GM04504 (cell line): Measurements from ENCODE around the gene KRT33A.

ENCODE experiments used
- DNase-seq: peaks from one replicate; pipeline ENCODE4 v3.0.0-alpha.2; 2012; ENCODE audit warnings: low read depth

The KRT33A gene

DNA sequence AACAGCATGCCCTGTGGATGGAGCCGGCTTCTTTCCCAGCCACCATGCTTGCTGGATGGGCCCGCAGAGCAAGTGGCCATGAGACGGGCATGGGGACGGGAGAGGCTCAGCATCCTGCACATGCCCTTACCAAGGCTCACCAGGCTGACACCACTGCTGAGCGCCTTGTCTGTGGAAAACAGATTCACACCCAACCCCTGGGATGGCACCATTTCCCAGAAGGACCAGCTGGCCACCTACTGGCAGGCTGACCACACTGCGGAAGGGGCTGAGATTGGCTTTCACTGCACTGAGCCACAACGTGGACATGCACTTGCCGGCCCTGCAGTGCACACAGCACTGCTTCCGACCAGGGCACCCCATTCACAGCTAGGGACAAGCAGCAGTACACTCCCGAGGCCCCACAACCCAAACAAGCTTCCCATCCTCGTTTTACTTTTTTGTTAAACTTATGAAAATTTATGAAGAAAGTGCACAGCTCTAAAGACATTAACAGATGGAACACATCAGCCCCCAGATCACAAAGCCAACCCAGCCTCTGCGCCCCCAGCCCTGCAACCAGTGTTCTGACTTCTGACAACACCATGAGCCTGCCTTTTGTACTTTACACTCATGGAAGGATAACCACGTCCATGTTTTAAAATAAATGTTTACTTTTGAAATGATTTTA is 21.2 kb downstream of the KRT33A start:
- peak; percentile 35 for DNase-seq

DNA sequence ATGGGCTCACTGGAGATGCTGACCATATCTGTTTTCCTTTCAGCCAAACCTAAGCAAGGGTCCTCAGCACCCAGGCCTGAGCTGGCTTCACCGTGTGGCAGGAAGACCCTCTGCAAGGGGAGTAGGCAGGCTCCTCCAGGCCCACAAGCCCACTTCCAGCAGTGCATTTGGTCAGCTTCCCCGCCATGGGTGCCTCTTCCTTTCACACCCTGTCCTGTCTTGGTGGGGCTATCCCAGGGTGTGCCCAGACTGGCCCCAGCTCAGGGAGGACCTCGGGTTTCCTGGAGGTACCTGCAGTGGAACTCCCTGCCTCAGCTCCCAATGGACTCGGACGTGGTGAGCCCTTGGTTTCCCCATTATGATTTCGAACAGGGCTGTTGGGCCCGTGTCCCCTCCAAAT is 22.4 kb downstream of the KRT33A start:
- DNase-seq: no peak

DNA sequence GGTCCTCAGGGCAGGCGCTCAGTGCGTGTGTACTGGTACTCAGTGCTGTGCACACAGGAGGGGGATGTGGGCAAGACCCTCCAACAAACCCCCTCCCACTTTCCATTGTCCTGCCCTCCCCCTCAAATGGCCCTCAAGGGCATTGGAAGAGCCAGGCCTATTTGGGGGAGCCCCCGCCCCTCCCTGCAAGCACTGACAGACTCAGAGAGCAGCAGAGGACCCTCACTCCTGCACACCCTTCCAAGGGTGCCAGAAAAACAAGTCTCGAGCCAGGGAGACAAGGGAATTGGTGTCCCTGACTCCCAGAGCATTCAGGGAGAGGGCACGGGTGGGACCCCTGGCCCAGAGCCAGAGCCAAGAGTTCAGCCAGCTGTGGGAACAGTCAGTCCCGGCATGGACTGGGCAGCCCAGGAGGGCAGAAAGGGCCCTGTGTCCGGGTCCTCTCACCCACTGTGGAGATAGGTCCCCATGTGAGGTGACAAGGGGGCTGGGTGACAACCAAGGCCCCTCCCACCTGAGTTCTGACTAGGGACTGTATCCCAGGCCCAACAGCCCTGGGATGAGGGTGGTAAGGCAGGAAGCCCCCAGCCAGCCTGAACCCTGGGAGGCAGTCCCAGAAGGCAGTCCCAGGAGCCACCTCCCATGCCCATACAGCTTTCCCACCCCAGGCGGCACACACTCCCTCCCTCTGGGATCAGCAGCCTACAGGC is 23.1 kb downstream of the KRT33A start:
- no peak for DNase-seq

DNA sequence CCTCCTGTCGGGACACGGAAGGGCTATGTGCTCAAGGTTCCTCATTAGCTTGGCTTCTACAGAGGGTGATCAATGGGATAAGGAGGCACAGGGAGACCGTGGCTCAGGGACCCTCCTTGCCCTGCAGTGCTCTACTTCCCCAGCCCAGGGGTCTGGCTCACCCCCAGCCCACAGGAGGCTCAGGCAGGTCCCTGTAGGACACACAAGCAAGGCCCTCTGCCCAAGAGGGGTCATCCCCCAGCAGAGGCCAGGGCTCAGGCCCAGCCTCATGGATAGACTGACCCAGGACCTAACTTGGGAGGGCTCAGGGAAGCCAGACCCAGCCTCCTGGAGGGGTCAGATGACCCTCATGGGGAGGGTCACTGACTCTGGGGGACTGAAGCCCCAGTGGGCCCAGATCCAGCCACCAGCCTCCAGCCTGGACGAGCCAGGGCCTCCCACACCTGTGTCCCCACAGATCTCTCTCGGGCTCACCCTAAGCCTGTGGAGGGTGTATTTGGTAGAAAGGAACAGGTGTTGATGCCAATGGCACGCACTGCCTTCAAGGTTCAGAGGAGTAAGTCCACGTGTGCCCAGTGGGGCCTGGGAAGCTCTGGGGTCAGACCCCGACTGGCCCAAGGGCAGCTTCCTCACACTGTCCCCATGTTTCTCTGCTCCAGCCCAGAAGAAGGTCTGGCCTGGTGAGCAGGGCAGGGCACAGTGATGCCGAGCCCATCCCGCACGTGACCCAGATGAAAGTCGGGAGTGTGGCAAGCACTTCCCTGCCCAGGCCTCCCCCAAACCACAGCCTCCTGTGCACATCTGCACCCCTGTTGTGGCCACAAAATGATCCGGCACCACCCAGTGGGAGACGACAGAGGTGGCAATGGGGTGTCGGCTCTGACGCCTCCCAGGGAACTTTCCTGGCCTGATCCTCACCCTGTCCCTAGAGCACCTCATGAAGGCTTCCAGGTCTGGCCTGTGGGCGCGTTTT is 24.2 kb downstream of the KRT33A start:
- DNase-seq: no peak

DNA sequence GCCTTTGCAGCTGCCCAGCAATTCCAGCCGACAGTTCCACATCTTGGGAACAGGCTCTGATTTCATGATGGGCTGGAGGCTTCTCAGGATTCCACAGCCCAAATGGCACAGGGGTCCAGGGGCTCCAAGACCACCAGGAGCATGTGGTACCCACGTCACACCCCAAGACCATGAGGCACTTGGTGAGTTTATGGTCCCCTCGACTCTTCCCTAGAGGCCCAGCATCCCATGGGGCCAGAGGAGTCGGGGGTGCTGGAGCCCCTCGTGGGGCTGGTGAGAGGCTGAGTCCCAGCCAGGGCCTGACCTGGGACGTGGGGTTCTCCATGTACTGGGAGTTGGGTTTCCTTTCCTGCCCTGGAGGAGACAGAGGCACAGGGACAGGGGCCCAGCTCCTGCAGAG is 25.0 kb downstream of the KRT33A start:
- no peak for DNase-seq

DNA sequence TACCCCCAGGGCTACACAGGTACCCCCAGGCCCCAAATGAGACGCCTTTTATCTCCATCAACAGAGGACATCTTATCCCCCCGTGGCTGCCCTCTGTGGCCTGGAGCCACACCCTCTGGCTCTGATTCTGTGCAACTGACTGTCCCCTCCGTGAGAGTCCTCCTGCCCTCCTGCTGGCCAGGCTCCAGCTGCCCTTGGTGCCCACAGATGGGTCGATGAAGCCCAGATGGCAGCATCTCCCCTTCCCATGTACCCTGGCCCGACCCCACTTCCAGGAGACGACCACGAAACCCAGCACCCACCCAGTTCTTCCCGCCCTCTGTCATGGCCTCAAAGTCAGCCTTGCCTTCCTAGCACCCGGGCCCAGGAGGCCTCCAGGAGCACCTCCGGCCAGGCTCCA is 25.5 kb downstream of the KRT33A start:
- DNase-seq: no peak

DNA sequence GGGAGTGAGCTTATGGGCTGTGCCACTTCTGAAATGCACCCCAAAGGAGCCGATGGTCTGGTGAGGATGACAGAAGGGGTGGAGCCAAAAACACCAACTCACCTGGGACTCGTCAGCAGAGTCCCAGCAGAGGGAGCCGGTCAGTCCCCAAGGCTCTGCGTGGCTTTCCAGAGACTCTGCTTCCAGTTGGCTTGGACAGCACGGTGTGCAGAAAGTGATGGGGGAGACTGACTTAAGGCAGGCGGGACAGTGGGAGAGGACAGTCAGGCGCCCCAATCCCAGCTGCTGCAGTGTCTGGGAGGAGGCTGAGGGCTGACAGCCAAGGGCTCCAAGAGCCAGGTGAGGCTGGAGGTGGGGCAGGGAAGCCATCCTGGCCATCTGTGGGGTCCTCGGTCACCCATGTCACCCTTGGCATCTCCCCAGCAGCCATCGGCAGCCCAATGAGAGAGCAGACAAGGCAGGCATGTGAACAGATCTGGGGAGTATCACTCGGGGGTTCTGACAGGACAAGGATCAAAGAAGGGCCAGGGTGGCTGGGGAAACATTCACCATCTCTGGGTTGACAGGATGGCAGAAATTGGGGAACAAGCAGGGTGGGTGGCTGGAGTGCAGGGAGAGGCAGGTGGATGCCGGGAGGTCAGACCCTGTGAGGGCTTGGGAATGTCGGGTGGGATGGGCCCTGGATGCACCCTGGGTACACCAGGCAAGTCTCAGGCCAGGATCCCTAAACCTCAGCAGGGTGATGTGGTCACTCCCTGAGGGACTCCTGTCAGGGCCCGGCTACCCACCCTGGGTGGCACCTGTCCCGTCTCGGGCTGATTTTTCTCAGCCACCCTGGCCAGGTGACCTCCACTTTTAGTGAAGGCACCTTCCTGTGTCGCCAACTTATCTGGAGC is 26.2 kb downstream of the KRT33A start:
- no peak for DNase-seq

DNA sequence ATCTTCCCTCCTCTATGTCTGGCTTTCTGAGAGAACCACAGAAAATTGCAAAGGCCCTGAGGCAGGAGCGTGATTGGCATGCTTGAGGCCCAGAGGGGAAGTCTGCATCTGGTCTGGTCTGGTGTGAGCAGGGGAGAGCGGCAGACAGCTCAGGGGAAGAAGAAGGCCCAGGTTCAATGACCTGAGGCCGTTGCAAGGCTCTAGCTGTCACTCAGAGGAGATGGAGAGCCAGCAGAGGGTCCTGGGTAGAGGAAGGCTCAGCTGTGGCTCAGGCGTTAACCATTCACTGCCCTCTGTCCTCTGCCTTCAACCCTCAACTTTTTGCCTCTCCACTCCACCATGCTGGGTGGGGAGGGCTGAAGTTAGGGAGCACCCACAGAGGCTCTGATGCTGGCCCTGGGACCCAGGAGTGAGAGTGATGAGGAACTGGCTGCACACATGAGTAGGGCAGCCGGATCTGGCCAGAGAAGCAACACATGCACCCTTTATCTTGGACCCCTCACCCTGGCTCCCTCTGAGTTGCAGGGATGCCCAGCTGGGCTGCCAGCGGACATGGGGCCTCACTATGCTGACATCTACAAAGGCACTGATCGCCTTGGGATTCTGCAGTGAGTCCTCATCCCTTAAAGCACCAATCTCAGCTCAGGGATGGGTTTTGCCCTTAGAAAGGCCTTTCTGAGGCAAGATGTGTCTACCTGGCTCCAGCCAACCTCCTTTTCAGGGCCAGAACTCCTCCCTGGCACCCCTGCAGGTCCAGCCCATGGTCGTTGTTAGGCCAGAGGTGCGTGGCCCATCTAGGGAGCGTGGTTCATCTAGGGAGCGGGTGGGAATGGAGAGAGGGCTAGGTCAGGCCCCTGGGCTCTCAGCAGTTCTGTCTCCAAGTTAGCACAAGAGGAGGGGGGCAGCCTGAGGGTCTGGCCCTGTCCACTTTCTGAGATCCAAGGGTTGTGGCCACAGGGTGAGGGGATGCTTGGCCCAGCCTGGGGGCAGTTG is 27.4 kb downstream of the KRT33A start:
- no peak for DNase-seq

DNA sequence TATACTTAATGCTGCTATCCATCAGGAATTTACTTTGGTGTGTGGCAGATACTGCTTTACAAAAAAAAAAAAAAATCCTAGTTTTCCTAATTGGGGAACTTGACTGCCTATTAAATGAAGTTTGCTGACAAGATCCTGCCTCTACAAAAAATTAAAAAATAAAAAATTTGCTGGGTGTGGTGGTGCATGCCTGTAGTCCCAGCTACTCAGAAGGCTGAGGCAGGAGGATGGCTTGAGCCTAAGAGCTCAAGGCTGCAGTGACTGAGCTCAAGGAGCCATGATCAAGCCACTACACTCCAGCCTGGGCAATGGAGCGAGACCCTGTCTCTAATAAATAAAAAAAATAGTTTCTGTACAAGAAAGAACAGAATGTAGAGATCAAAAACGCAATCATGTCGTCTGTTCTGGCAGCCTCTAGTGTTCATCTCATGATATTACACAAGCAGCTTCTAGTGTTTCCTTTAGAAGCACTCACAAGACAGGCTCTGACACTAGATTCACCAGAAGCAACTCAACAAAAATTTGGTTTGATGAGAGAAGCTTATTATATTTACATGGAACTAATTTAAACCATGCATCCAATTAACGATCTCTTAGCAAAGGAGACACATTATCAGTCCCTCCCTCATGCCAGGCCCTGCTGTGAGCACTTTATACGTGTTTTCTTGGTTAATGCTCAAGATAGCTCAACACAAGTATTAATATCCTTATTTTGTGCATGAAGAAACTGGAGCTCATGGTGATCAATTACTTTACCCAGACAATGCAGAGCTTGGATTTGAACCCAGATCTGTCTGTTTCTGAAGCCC is 28.3 kb downstream of the KRT33A start:
- DNase-seq: peak; percentile 45

DNA sequence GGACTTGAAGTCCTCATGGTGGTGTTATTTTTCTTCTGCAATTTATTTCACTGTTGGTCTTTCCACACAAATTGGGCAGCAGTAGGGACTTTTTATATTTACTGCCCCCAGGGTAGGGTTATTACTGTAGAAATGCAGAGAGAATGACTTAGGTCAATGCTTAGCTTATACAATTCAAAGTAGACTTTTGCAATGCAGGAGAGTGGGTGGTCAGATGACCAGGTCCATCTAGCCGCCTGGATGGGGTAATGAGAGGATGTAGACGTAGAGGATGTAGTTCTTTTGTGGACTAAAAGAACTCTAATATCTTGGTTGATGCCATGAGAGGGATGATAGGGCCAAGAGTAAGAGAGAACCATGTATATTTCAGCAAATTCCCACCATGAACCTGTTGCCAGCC is 32.4 kb downstream of the KRT33A start:
- no peak for DNase-seq

DNA sequence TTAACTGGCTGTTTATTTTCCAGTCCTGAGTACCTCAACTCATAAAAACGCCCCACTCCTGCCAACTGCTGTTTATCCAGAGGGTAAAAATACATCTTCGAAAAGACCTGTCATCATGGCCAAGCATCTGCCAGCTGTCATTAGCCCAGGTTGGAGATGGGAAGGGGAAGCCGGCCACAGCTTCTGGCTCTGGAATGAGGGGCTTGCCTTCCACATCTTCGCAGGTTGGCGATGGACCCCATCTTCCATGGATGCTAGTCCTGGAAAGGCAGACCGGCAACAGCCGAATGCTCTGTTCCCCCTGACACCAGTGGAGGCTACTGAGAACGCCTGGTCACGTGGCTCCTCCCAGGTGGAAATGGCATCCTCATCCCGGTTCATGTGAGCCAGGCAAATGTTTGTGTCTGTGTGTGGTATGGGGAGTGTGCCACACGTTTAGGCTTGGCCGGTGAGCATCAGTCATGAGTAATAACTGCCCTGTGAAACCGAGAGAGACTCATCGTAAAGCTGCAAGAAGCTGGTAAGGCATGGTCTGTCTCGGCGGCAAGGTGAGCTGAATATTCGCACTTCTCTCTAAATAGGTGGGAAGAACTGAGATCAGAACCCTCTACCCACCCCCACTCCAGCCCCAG is 34.7 kb downstream of the KRT33A start:
- no peak for DNase-seq

DNA sequence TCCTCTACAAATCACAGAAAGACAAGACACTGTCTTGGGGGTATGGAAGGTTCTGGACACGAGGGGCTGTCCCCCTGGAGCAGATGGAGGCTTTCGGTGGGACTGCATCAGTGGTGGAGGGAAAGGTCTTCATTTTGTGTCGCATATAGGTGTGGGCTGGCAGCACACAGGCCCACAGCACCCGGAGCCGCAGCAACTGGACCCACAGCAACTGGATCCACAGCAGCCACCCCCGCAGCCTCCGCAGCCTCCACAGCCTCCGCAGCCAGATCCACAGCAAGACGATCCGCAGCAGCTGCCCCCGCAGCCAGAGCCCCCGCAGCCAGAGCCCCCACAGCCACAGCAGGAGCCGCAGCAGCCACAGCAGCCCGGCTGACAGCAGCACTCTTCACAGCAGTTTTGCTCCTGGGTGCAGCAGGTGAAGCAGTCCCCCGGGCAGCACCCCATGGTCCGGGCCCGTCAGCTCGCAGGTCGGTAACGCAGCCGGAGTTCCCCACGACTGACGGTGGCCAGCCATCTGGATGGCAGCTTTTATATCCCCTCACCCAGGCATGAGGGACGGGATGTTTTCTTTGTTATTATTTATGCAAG is 35.3 kb downstream of the KRT33A start, which contains the start of gene KRTAP17-1:
TSS of gene KRTAP17-1 (minus strand) at position 507 of the 591 bp plus-strand sequence. CDS start at position 447, 60 bp downstream.
- DNase-seq: no peak

DNA sequence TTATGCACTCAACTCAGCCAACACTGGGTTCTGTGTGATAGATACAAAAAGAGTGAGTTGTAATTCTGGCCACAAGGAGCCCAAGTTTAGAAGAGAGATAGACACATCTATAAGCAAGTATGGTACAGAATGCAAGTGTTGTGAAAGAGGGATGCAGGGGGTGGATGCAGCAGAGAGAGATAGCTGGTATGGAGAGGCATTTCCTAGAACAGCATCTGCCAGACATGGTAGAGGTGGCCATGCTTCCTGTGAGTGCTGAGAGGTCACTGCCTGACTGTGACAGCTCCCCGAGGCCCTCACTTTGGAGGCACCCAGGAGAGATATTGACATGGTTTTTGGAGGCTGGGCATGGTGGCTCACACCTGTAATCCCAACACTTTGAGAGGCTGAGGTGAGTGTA is 39.5 kb downstream of the KRT33A start:
- no peak for DNase-seq

DNA sequence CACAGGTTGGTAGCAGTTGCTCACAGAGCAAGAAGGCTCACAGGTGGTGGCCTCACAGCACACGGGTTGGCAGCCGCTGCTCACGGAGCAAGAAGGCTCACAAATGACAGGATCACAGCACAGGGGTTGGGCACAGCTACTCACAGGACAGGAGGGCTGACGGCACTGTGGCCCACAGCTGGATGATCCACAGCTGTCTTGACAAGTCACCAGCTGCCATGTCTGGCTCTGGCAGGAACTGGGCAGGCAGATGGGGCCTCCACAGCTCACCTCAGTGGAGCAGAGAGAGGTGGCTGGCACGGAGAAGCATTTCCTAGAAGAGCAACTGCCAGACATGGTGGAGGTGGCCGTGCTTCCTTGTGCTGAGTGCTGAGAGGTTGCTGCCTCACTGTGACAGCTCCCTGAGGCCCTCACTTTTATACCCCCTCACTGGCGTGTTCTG is 41.7 kb downstream of the KRT33A start, which contains the start of gene KRTAP16-1:
TSS of gene KRTAP16-1 (minus strand) at position 392 of the 442 bp plus-strand sequence. CDS start at position 336, 56 bp downstream.
- no peak for DNase-seq

DNA sequence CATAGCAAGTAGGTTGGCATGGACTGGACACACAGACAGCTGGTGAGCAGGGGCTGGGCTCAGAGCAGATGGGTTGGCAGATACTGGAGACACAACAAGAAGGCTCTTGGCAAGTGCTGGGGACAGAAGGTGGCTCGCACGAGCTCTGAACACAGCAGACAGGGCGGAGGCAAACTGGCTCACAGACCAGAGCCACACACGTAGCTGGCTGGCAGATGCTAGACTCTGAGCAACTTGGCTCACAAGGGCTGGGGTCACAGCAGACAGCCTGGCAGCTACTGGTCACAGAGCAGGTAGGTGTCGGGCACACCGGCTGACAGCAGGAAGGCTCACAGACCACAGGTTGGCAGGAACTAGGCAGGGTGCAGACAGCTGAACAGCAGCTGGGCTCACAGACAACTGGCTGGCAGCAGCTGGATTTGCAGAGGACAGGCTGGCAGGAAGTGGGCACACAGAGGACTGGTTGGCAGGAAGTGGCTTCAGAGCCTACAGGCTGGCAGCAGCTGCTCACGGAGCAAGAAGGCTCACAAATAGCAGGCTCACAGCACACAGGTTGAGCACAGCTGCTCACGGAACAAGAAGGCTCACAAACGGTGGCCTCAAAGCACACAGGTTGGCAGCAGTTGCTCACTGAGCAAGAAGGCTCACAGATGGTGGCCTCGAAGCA is 42.2 kb downstream of the KRT33A start:
- no peak for DNase-seq

DNA sequence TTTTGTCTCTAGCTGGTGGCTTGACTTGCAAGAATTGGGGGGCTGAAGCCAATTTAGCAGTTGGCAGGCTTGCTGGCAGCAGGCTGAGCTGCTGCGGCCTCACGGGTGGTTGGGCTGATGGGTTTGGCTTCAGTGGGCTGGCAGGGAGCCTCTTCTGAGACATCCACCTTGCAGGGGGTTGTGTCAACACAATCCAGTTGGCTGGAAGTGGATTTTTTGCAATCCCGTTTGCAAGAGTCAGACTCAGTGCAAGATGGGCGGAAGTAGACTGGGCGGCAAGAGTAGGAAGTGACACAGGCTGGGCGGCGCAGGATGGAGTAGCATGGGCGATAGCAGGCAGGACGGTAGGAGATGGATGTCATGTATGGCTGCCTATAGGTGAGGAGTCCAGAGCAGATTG is 43.0 kb downstream of the KRT33A start:
- no peak for DNase-seq

DNA sequence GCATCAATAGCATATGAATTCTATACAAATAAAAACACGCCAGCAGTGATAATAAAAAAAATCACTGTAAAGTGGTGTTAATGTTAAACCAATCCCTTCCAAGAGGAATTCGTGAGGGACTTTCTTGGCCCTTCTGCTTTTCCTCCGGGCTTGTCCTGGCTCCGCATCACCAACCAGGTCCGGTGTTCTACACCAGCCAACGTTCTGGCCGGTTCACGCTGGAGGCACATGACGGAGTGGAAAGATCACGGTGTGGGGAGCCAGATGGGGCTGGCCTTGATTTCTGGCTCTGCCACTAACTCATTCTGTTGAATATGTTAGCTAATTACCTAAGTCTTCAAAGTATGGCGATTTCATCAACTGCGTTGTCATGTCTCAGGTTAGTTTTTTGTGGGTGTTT is 46.5 kb downstream of the KRT33A start:
- DNase-seq: no peak

DNA sequence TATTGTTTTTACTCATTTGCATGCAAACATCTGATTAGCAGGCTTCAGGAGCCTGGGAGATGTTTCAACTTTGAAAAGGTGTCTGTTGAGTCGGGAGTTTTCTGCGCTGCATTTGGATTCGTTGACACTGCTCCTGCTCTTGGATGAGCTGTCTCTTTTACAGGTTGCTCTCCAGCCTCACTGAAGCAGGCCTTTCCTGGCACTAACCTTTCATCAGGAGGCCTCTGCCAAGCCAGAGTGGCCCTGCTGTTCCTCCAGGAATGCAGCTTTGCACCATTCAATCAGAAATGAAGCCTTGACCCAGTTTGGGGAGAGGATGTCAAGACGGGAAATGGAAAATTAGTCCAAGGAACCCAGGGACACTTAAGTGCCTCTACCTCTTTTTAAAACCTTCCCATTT is 47.6 kb downstream of the KRT33A start:
- no peak for DNase-seq
